Ascending aorta (tissue), 2 donors: ENCODE data around the gene TNFAIP3. TPM values are rescaled to one million over a fixed set of nuclear protein-coding genes. Genes with fewer than 3 reads are reported as not detected.

Source experiments
- DNase-seq, 2 donors: peaks; one replicate each; pipeline ENCODE4 v3.0.0-alpha.2; 2019; ENCODE audit warnings: low spot score in 2 of 2
- H3K27ac ChIP-seq, 2 donors: fragments of 200-600 bp; sonication (generic); one replicate each; pipeline ENCODE4 v1.5.1; 2016 to 2017; ENCODE audit warnings: mild to moderate bottlenecking in 1 of 2
- H3K27me3 ChIP-seq: fragments of 200-600 bp; sonication (generic); one replicate; pipeline ENCODE4 v1.5.1; 2017
- H3K36me3 ChIP-seq, 2 donors: fragments of 200-600 bp; sonication (generic); one replicate each; pipeline ENCODE4 v1.5.1; 2016
- H3K4me1 ChIP-seq, 2 donors: fragments of 200-600 bp; sonication (generic); one replicate each; pipeline ENCODE4 v1.5.1; 2016 to 2017; ENCODE audit warnings: mild to moderate bottlenecking in 1 of 2
- H3K4me3 ChIP-seq, 2 donors: fragments of 200-600 bp; sonication (generic); one replicate each; pipeline ENCODE4 v1.5.1; 2016 to 2017; ENCODE audit warnings: mild to moderate bottlenecking in 1 of 2
- H3K9me3 ChIP-seq, 2 donors: fragments of 200-600 bp; sonication (generic); one replicate each; pipeline ENCODE4 v1.5.1; 2016
- intact Hi-C: fragments of 100-400 bp; cut with DNase I; formaldehyde crosslinking; loops from one replicate; pipeline ENCODE4 v1.15.1; 2023
- total RNA-seq: library from RNA; depleted of rRNA; stranded (reverse); fragments of >200 nt; gene quantifications from one replicate; pipeline ENCODE4 v1.1.0, GENCODE V29; 2016
- TF ChIP-seq, protein P1 (sequence below), 3 experiments: fragments of 200-600 bp in 2 of 3; fragments of 450-650 bp in 1 of 3; sonication (generic) in 2 of 3; IDR thresholded peaks; one replicate each; pipeline ENCODE4 v1.5.1; 2016 to 2019; ENCODE audit warnings: antibody characterized with exemption in 3 of 3, mild to moderate bottlenecking in 1 of 3, moderate library complexity in 1 of 3

The TNFAIP3 gene
- total RNA-seq, 1 donor from 2014 or later, result 24.5 TPM

DNA sequence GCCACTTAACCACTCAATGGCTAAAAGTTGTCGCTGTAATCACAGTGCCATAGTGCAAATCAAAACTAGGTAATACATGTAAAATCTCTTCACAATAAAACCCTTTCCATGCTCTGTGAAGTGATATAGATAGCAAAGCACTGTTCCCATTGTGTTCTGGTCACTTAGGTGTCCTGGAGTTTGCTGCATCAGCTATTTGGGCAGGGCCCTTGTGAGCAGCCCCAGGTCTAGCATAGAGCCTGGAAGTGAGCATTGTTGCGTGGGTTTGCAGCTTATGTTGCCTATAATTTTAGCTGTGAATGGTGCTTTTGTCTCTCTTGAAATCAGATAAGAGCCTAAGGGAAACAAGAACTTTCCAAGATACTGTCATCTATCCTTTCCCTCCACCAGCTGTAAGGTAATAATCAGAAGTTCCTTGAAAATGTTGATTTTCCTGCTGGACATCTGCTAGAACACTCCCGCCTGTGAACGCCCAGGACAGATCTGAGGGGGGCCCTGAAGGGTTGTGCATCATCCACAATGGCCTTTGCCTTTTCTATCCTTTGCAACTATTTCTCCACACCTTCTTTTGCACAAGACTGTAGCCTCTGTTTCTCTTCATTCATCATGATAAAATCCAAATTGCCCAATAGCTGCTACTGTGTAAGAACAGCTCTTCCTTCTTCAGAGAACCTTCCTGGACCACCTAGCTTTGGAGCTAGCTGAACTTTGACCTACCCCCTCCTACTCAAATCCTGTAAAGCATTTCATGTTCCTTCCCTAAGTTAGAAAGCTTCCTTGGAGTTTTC, 57.0 kb downstream of the TNFAIP3 start:
- Histone ChIP-seq H3K27ac (no peak overlapping the region), H3K4me1 (peaks cover 0 to 15% of the 10 kb centered on the region in 2 donors), H3K4me3 (no peak overlapping the region), H3K36me3 (no peaks in the 10 kb centered on the region), H3K9me3 (no peaks in the 10 kb centered on the region), H3K27me3 (no peaks in the 10 kb centered on the region)
- no peak for DNase-seq
- TF ChIP-seq, protein P1, sequence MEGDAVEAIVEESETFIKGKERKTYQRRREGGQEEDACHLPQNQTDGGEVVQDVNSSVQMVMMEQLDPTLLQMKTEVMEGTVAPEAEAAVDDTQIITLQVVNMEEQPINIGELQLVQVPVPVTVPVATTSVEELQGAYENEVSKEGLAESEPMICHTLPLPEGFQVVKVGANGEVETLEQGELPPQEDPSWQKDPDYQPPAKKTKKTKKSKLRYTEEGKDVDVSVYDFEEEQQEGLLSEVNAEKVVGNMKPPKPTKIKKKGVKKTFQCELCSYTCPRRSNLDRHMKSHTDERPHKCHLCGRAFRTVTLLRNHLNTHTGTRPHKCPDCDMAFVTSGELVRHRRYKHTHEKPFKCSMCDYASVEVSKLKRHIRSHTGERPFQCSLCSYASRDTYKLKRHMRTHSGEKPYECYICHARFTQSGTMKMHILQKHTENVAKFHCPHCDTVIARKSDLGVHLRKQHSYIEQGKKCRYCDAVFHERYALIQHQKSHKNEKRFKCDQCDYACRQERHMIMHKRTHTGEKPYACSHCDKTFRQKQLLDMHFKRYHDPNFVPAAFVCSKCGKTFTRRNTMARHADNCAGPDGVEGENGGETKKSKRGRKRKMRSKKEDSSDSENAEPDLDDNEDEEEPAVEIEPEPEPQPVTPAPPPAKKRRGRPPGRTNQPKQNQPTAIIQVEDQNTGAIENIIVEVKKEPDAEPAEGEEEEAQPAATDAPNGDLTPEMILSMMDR (IDR thresholded peaks at IDR 0.05), result no peak
- intact Hi-C loops, result no loop called here

DNA sequence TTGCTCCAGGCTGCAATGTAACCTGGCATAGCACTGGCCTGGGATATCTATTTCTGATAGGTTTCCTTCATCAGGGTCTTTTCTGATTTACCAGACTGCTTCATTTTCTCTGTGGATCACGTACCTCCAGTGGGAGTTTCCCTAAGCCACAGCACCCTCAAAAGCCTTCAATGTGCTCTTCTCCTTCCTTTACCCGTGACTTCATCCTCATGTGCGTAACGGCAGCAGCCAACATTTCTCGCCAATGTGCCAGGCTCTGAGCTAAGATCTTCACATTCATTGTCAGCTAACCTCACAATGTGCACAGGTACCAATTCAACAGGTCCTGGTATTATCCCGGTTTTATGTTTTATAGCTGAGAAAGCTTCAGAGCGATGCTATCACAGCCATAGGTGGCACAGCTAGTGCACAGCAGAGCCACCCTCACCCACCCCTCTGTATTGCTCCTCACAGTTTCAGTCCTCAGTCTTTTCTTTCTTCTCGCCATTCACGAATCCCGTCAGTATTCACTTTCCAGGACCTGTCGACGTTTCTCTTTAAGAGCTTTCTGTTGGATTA, 58.2 kb downstream of the TNFAIP3 start:
- Histone ChIP-seq H3K36me3 (no peaks in the 10 kb centered on the region), H3K9me3 (no peaks in the 10 kb centered on the region), H3K4me1 (peaks cover 0 to 15% of the 10 kb centered on the region in 2 donors), H3K27ac (no peak overlapping the region), H3K4me3 (no peak overlapping the region), H3K27me3 (no peaks in the 10 kb centered on the region)
- intact Hi-C loops, result no loop called here
- DNase-seq, result no peak
- TF ChIP-seq, protein P1 (IDR thresholded peaks at IDR 0.05), result no peak

DNA sequence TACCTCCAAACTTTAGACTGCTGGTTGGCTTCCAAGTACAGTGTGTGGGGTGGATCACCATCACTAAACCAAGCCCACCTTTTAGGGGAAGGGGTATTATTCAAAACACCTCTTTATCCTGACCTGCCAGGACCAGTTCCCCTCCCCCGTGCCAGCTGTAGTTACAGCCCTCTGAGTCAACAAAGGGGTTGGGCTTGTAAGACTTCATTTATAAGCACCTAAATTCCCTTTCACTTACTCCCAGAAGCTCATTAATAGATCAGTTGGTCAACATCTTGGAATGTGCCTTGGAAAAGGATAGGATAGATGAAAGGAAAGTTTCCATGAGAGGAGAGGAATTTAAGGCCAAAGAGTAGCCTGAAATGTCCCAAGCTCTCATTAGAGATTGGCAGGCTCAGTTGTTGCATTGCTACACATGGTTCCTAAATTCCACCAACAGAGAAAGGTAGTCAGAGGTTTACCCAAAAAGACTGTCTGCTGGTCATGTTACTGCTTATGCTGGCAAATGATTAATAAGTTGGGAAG, 59.2 kb downstream of the TNFAIP3 start:
- H3K27me3 ChIP-seq, result no peaks in the 10 kb centered on the region
- no peak overlapping the region for H3K27ac ChIP-seq
- TF ChIP-seq, protein P1 (IDR thresholded peaks at IDR 0.05), result no peak
- H3K4me1 ChIP-seq, result peaks cover 0 to 15% of the 10 kb centered on the region in 2 donors
- H3K9me3 ChIP-seq, result no peaks in the 10 kb centered on the region
- no peak for DNase-seq
- H3K4me3 ChIP-seq, result no peak overlapping the region
- no peaks in the 10 kb centered on the region for H3K36me3 ChIP-seq
- intact Hi-C loops, result loop anchor here (2.0 kb wide), 1 partner anchor 59 kb away; the partner anchor contains the start of gene TNFAIP3

DNA sequence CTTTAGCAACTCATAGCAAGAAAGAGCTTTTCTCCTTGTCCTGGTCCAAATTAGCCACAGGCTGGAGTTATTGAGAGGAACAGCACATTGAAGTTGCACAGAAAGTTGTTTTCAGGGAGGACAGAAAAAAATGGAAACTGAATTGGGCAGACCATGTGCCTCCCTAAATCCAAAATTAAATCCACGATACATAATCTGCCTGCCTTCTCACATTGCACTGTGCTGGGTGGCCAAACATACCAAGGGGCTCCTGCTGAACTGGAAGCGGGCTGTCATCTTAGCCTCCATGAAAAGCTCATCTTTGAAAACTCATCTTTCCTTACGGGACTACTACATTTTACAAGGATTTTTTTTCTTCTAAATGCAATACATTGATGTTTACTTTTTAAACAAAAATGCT, 59.9 kb downstream of the TNFAIP3 start:
- Histone ChIP-seq H3K4me1 (peaks cover 0 to 15% of the 10 kb centered on the region in 2 donors), H3K9me3 (no peaks in the 10 kb centered on the region), H3K27me3 (no peaks in the 10 kb centered on the region), H3K36me3 (no peaks in the 10 kb centered on the region), H3K27ac (no peak overlapping the region), H3K4me3 (no peak overlapping the region)
- intact Hi-C loops, result loop anchor here (2.0 kb wide), 1 partner anchor 60 kb away; the partner anchor contains the start of gene TNFAIP3
- TF ChIP-seq, protein P1 (IDR thresholded peaks at IDR 0.05), result no peak
- no peak for DNase-seq

DNA sequence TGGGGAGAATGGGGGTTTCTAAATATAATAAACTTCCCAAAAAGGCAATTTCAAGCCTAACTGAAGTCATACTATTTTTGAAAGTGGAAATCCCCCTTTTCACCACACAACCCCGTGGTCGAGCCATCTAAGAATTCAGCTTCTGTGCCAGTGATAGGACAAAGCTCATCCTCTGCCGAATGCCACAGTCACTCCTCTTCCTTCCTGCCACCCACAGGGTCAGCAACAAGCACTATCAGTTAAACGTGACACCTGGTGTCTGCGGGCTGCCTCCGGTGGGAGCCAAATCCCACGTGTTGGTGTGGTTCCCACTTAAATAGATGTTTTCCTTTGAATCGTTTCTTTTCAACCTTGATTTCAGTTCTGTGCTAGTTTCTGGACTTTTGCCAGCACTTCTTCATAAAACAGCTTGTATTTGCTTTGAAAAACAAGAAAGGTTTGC, 60.7 kb downstream of the TNFAIP3 start:
- intact Hi-C loops, result loop anchor here (2.0 kb wide), 1 partner anchor 61 kb away; the partner anchor contains the start of gene TNFAIP3

More for the DNA sequence above, 60.7 kb downstream of the TNFAIP3 start:
- H3K27me3 ChIP-seq, result no peaks in the 10 kb centered on the region
- H3K9me3 ChIP-seq, result no peaks in the 10 kb centered on the region
- TF ChIP-seq, protein P1 (IDR thresholded peaks at IDR 0.05), result no peak
- no peaks in the 10 kb centered on the region for H3K36me3 ChIP-seq
- H3K4me3 ChIP-seq, result no peak overlapping the region
- H3K4me1 ChIP-seq, result peaks cover 0 to 15% of the 10 kb centered on the region in 2 donors
- H3K27ac ChIP-seq, result no peak overlapping the region
- DNase-seq, result no peak
